ENCODE results near the gene IRAK1.

Gene IRAK1

GRCh38 chrX:154040307-154040756, 20.6 kb upstream of the IRAK1 start:
- no peak for DNase-seq

- no peak for DNase-seq
Measured at GRCh38 chrX:154039577-154039976, 19.9 kb upstream of the IRAK1 start.

GRCh38 chrX:154038656-154039055, 19.0 kb upstream of the IRAK1 start:
- no peak for DNase-seq

- no peak for DNase-seq
Measured at GRCh38 chrX:154037754-154038153, 18.1 kb upstream of the IRAK1 start.

- no peak for DNase-seq
Measured at GRCh38 chrX:154036513-154036912, 16.8 kb upstream of the IRAK1 start.

GRCh38 chrX:154033848-154034247, 14.1 kb upstream of the IRAK1 start:
- DNase-seq, result no peak

- no peak for DNase-seq
Measured at GRCh38 chrX:154032653-154033052, 13.0 kb upstream of the IRAK1 start.

GRCh38 chrX:154032160-154032559, 12.5 kb upstream of the IRAK1 start:
- DNase-seq, result no peak

GRCh38 chrX:154030715-154031305, 11.1 kb upstream of the IRAK1 start:
- DNase-seq, result no peak

- DNase-seq, result no peak
Measured at GRCh38 chrX:154030266-154030665, 10.6 kb upstream of the IRAK1 start.

- no peak for DNase-seq
Measured at GRCh38 chrX:154029439-154029838, 9.7 kb upstream of the IRAK1 start.

GRCh38 chrX:154028502-154029184, 8.9 kb upstream of the IRAK1 start:
- no peak for DNase-seq

GRCh38 chrX:154027986-154028385, 8.3 kb upstream of the IRAK1 start:
- DNase-seq, result no peak

- DNase-seq, result no peak
Measured at GRCh38 chrX:154027022-154027402, 7.3 kb upstream of the IRAK1 start.

GRCh38 chrX:154026136-154027021, 6.7 kb upstream of the IRAK1 start:
- no peak for DNase-seq

- no peak for DNase-seq
Measured at GRCh38 chrX:154025230-154025629, 5.5 kb upstream of the IRAK1 start.

- no peak for DNase-seq
Measured at GRCh38 chrX:154024271-154024670, 4.6 kb upstream of the IRAK1 start.

- DNase-seq, result no peak
Measured at GRCh38 chrX:154023276-154024000, 3.7 kb upstream of the IRAK1 start.

GRCh38 chrX:154022108-154022507, 2.4 kb upstream of the IRAK1 start:
- no peak for DNase-seq

- DNase-seq, result no peak
Measured at GRCh38 chrX:154021131-154021611, 1.5 kb upstream of the IRAK1 start.

GRCh38 chrX:154020536-154021115, 924 bp upstream of the IRAK1 start:
- no peak for DNase-seq

- no peak for DNase-seq
Measured at GRCh38 chrX:154019061-154019621, 561 bp downstream of the IRAK1 start.

All from activated CD4-positive, CD25-positive, alpha-beta regulatory T cell (primary cell).